HG03060 (cell line): Measurements from ENCODE around the gene S100A1.

Experiments used
- ATAC-seq: cut with Tn5 transposase; IDR thresholded peaks from one replicate; pipeline ENCODE4 v1.9.1; 2021; ENCODE audit warnings: low read depth, moderate number of reproducible peaks; ENCODE audit not compliant: unreplicated experiment

The S100A1 gene

GRCh38 chr1:153678519-153679336 lies 50.5 kb downstream of the S100A1 start, which contains the start of gene NPR1:
NPR1 (plus strand) TSS chr1:153678688; CDS start chr1:153679109, 421 bp downstream.
- no peak for ATAC-seq

GRCh38 chr1:153679337-153680119 lies 51.3 kb downstream of the S100A1 start:
- no peak for ATAC-seq

GRCh38 chr1:153680120-153680403 lies 51.8 kb downstream of the S100A1 start:
- no peak for ATAC-seq
